ENCODE data around the gene SIPA1L3. TPM values are rescaled to one million over a fixed set of nuclear protein-coding genes. Genes with fewer than 3 reads are reported as not detected.

The SIPA1L3 gene
- total RNA-seq, 4 donors from 2014 or later = 4.1 to 18.7 (median 6.1) TPM

- ATAC-seq = no peak
- Histone ChIP-seq H3K4me1 (no peaks in the 10 kb centered on the region), H3K9me3 (no peaks in the 10 kb centered on the region), H3K27me3 (peaks cover 8 to 39% (median 17%) of the 10 kb centered on the region in 3 donors), H3K4me3 (no peak overlapping the region), H3K36me3 (no peaks in the 10 kb centered on the region), H3K27ac (no peak overlapping the region)
- intact Hi-C loops (cut with DNase I; ENCODE audit: low total_unique reads) (no loop called here), in situ Hi-C loops (cut with MboI; ENCODE audit: low sequenced_read_pairs in 4 of 4) (no loop called here)
- no peak for TF ChIP-seq CTCF (IDR thresholded peaks at IDR 0.05 in 4 of 5, conservative IDR thresholded peaks at IDR 0.05 in 1 of 5)
- no peak for TF ChIP-seq POLR2A (IDR thresholded peaks at IDR 0.05)
- DNase-seq = no peak
Measured at GRCh38 chr19:38216785-38217641, 310.0 kb downstream of the SIPA1L3 start.

GRCh38 chr19:38218204-38218603, 311.2 kb downstream of the SIPA1L3 start:
- H3K4me3 ChIP-seq = no peak overlapping the region
- H3K9me3 ChIP-seq = no peaks in the 10 kb centered on the region
- H3K27me3 ChIP-seq = peaks cover 7 to 40% (median 18%) of the 10 kb centered on the region in 3 donors
- no peaks in the 10 kb centered on the region for H3K4me1 ChIP-seq
- ATAC-seq (no peak), DNase-seq (no peak)
- H3K27ac ChIP-seq = no peak overlapping the region
- in situ Hi-C loops (cut with MboI; ENCODE audit: low sequenced_read_pairs in 4 of 4) (no loop called here), intact Hi-C loops (cut with DNase I; ENCODE audit: low total_unique reads) (no loop called here)
- TF ChIP-seq CTCF (IDR thresholded peaks at IDR 0.05 in 4 of 5, conservative IDR thresholded peaks at IDR 0.05 in 1 of 5) (no peak), POLR2A (IDR thresholded peaks at IDR 0.05) (no peak)
- no peaks in the 10 kb centered on the region for H3K36me3 ChIP-seq

- H3K4me3 ChIP-seq = no peak overlapping the region
- no peak for ATAC-seq
- peaks cover 9 to 38% (median 29%) of the 10 kb centered on the region in 3 donors for H3K27me3 ChIP-seq
Measured at GRCh38 chr19:38219221-38219620, 312.2 kb downstream of the SIPA1L3 start.

GRCh38 chr19:38221421-38221820, 314.4 kb downstream of the SIPA1L3 start:
- no peak overlapping the region for H3K4me3 ChIP-seq
- intact Hi-C loops (cut with DNase I; ENCODE audit: low total_unique reads) (no loop called here), in situ Hi-C loops (cut with MboI; ENCODE audit: low sequenced_read_pairs in 4 of 4) (no loop called here)
- no peak for ATAC-seq
- H3K27ac ChIP-seq = no peak overlapping the region
- no peaks in the 10 kb centered on the region for H3K36me3 ChIP-seq
- H3K4me1 ChIP-seq = peaks cover 0 to 7% of the 10 kb centered on the region in 2 donors
- H3K27me3 ChIP-seq = peaks cover 29 to 54% (median 39%) of the 10 kb centered on the region in 3 donors
- H3K9me3 ChIP-seq = no peaks in the 10 kb centered on the region
- DNase-seq = no peak
- TF ChIP-seq CTCF (IDR thresholded peaks at IDR 0.05 in 4 of 5, conservative IDR thresholded peaks at IDR 0.05 in 1 of 5) (no peak), POLR2A (IDR thresholded peaks at IDR 0.05) (no peak)

More at GRCh38 chr19:38219221-38219620, 312.2 kb downstream of the SIPA1L3 start:
- in situ Hi-C loops (cut with MboI; ENCODE audit: low sequenced_read_pairs in 4 of 4) (no loop called here), intact Hi-C loops (cut with DNase I; ENCODE audit: low total_unique reads) (no loop called here)
- DNase-seq = no peak
- Histone ChIP-seq H3K36me3 (no peaks in the 10 kb centered on the region), H3K9me3 (no peaks in the 10 kb centered on the region), H3K27ac (no peak overlapping the region), H3K4me1 (peaks cover 0 to 7% of the 10 kb centered on the region in 2 donors)
- no peak for TF ChIP-seq POLR2A (IDR thresholded peaks at IDR 0.05)
- no peak for TF ChIP-seq CTCF (IDR thresholded peaks at IDR 0.05 in 4 of 5, conservative IDR thresholded peaks at IDR 0.05 in 1 of 5)
